Right lobe of liver (tissue), 4 donors: ENCODE results near the gene SLC2A1.

ENCODE experiments used
- CTCF ChIP-seq, 4 donors: fragments of 200-600 bp in 3 of 4; fragments of 450-650 bp in 1 of 4; IDR thresholded peaks; one replicate each; pipeline versions ENCODE4 v1.5.1 to v1.8.0; 2016 to 2022; ENCODE audit warnings: antibody characterized with exemption in 4 of 4, mild to moderate bottlenecking in 2 of 4
- POLR2A ChIP-seq: fragments of 450-650 bp; IDR thresholded peaks from one replicate; pipeline ENCODE4 v1.6.1; 2017; ENCODE audit warnings: antibody characterized with exemption, mild to moderate bottlenecking
- donor health status: DM: no; HTN: no; CAD: no.
- donor health status: DM: no; HTN: no; CAD: no.
- donor health status: DM: no; HTN: yes; CAD: no.

GRCh38 chr1:42926235-42926878, 32.3 kb downstream of the SLC2A1 start:
- TF ChIP-seq CTCF (IDR thresholded peaks at IDR 0.05), result no peak
- TF ChIP-seq POLR2A, result no peak
